ENCODE measurements around the gene SPATA6L.
"Not testable (repeated sequence)": the region's sequence is repeated elsewhere in the genome, so short reads cannot be mapped to it uniquely, and the experiment has no call there.

Gene SPATA6L

DNA sequence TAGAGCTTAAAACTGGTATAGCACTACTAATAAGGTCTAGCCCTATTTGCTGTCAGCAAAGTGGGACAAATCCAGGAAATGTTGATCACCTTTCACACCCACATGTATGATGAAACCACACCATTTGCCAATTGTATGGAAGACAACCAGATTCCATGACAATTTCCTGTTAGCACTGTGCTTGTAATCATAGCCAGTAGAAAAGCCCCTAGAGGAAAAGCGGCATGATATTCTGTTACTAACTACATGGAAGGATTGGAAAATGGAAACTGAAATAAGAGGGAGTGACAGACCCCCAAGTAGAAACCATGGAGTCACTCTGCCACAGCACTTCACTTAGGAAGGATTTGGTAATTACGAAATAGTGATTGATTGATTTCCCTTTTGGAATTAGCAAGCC, 923 bp downstream of the SPATA6L start:
- H3K4me1 ChIP-seq (ENCODE audit: insufficient read depth, low read length): peaks cover 7% of the 10 kb centered on the region; the same call in 1 of the 2 replicates
- no peaks in the 10 kb centered on the region for H3K9me3 ChIP-seq (ENCODE audit: control insufficient read depth, insufficient read depth, low read length)
- no peaks in the 10 kb centered on the region for H3K36me3 ChIP-seq (ENCODE audit: insufficient read depth, low read length)
- H3K9ac ChIP-seq (ENCODE audit: low read depth, low read length): no peak overlapping the region

- H3K9ac ChIP-seq (ENCODE audit: low read depth, low read length): no peak overlapping the region
- H3K4me1 ChIP-seq (ENCODE audit: insufficient read depth, low read length): peaks cover 6% of the 10 kb centered on the region; the same call in 1 of the 2 replicates
- H3K9me3 ChIP-seq (ENCODE audit: control insufficient read depth, insufficient read depth, low read length): no peaks in the 10 kb centered on the region
- H3K36me3 ChIP-seq (ENCODE audit: insufficient read depth, low read length): no peaks in the 10 kb centered on the region
Measured at GRCh38 chr9:4663956-4664355, 2.3 kb downstream of the SPATA6L start.

GRCh38 chr9:4662989-4663792, 3.1 kb downstream of the SPATA6L start:
- Histone ChIP-seq H3K9me3 (ENCODE audit: control insufficient read depth, insufficient read depth, low read length) (no peaks in the 10 kb centered on the region), H3K4me1 (ENCODE audit: insufficient read depth, low read length) (peaks cover 6% of the 10 kb centered on the region; the same call in 1 of the 2 replicates), H3K9ac (ENCODE audit: low read depth, low read length) (peak overlapping the region; percentile 77)

GRCh38 chr9:4662108-4662988, 3.9 kb downstream of the SPATA6L start, which contains the start of gene PLPP6:
PLPP6 (plus strand) TSS chr9:4662294; CDS start chr9:4662376, 82 bp downstream.
- Histone ChIP-seq H3K9ac (ENCODE audit: low read depth, low read length) (peak within 1 kb of the TSS; percentile 77), H3K9me3 (ENCODE audit: control insufficient read depth, insufficient read depth, low read length) (no peaks in the 10 kb centered on the region), H3K36me3 (ENCODE audit: insufficient read depth, low read length) (no peaks in the 10 kb centered on the region), H3K4me1 (ENCODE audit: insufficient read depth, low read length) (peaks cover 6% of the 10 kb centered on the region; the same call in 1 of the 2 replicates)

More at GRCh38 chr9:4662989-4663792, 3.1 kb downstream of the SPATA6L start:
- no peaks in the 10 kb centered on the region for H3K36me3 ChIP-seq (ENCODE audit: insufficient read depth, low read length)

DNA sequence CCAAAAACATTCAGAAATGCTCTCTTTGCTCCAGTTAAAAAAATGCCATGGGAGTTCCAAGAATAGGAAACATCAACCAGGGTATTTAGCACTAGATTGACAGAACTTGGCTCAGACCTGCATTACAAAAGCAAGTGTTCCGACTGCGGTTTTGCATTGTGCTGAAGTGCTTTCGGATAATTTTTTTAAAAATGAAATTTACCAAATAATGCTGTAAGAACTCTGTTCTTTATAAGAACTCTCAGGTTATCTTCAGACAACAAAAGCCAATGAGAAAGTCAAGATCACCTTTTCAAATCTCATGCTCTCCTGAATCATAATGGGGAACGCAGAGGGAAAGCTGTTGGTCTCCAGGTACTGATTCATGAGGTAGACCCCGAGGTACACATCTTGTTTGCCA, 4.7 kb downstream of the SPATA6L start:
- H3K9ac ChIP-seq (ENCODE audit: low read depth, low read length): peak overlapping the region; percentile 77
- H3K4me1 ChIP-seq (ENCODE audit: insufficient read depth, low read length): peaks cover 9% of the 10 kb centered on the region; the same call in 1 of the 2 replicates

GRCh38 chr9:4661165-4661564, 5.1 kb downstream of the SPATA6L start:
- H3K36me3 ChIP-seq (ENCODE audit: insufficient read depth, low read length): no peaks in the 10 kb centered on the region
- peaks cover 14% of the 10 kb centered on the region; the same call in 1 of the 2 replicates for H3K4me1 ChIP-seq (ENCODE audit: insufficient read depth, low read length)
- no peak overlapping the region for H3K9ac ChIP-seq (ENCODE audit: low read depth, low read length)
- no peaks in the 10 kb centered on the region for H3K9me3 ChIP-seq (ENCODE audit: control insufficient read depth, insufficient read depth, low read length)

More for the DNA sequence above, 4.7 kb downstream of the SPATA6L start:
- Histone ChIP-seq H3K36me3 (ENCODE audit: insufficient read depth, low read length) (no peaks in the 10 kb centered on the region), H3K9me3 (ENCODE audit: control insufficient read depth, insufficient read depth, low read length) (no peaks in the 10 kb centered on the region)

- H3K9me3 ChIP-seq (ENCODE audit: control insufficient read depth, insufficient read depth, low read length); H3K9ac ChIP-seq (ENCODE audit: low read depth, low read length); H3K36me3 ChIP-seq (ENCODE audit: insufficient read depth, low read length): not testable (repeated sequence)
- peaks cover 16% of the 10 kb centered on the region; the same call in 1 of the 2 replicates for H3K4me1 ChIP-seq (ENCODE audit: insufficient read depth, low read length)
Measured at GRCh38 chr9:4660665-4661064, 5.6 kb downstream of the SPATA6L start.

DNA sequence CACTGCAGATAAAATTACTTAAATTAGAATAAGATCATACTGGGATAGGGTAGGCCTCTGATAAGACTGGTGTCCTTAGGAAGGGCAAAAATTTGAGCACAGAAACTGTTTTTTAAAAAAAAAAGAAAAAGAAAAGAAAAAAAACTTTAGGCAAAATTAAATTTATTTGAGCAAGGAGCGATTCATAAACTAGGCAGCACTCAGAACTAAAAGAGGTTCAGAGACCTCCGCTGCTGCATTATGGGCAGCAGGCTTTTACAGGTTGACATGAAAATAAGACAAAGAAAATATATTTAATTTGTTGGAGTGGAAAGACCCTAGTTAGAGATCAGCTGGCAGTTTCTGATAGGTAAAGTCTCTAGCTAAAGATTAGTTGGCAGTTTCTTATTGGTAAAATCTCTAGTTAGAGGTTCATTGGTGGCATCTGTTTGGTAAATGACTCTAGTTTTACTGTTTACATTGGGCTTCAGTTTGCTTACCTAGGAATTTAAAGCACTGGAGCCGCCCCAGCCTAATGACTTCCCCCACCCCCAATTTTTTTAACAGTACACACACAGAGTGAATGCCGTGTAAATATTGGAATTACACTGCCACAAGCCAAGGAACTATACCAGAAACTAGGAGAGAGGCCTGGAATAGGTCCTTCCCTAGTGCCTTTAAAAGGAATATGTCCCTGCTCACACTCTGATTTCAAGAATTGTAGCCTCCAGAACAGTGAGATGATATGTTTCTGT, 8.7 kb downstream of the SPATA6L start:
- no peaks in the 10 kb centered on the region for H3K36me3 ChIP-seq (ENCODE audit: insufficient read depth, low read length)
- peaks cover 10% of the 10 kb centered on the region; the same call in 1 of the 2 replicates for H3K4me1 ChIP-seq (ENCODE audit: insufficient read depth, low read length)
- H3K9me3 ChIP-seq (ENCODE audit: control insufficient read depth, insufficient read depth, low read length): no peaks in the 10 kb centered on the region
- H3K9ac ChIP-seq (ENCODE audit: low read depth, low read length): no peak overlapping the region

- Histone ChIP-seq H3K36me3 (ENCODE audit: insufficient read depth, low read length) (no peaks in the 10 kb centered on the region), H3K9ac (ENCODE audit: low read depth, low read length) (no peak overlapping the region), H3K4me1 (ENCODE audit: insufficient read depth, low read length) (peaks cover 10% of the 10 kb centered on the region; the same call in 1 of the 2 replicates), H3K9me3 (ENCODE audit: control insufficient read depth, insufficient read depth, low read length) (no peaks in the 10 kb centered on the region)
Measured at GRCh38 chr9:4656621-4657020, 9.7 kb downstream of the SPATA6L start.

DNA sequence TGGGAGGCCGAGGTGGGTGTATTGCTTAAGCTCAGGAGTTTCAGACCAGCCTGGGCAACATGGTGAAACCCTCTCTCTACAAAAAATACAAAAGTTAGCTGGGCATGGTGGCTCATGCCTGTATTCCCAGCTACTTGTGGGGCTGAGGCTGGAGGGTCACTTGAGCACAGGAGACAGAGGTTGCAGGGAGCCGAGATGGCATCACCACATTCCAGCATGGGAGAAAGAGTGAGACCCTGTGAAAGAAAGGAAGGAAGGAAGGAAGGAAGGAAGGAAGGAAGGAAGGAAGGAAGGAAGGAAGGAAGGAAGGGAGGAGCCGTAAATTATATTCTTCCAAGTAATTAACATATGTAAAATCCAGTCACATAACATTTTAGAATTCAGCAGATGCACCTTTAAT, 10.1 kb downstream of the SPATA6L start:
- not testable (repeated sequence) for H3K36me3 ChIP-seq (ENCODE audit: insufficient read depth, low read length); H3K9ac ChIP-seq (ENCODE audit: low read depth, low read length); H3K9me3 ChIP-seq (ENCODE audit: control insufficient read depth, insufficient read depth, low read length)

GRCh38 chr9:4654538-4654937, 11.7 kb downstream of the SPATA6L start:
- H3K9me3 ChIP-seq (ENCODE audit: control insufficient read depth, insufficient read depth, low read length): no peaks in the 10 kb centered on the region
- H3K36me3 ChIP-seq (ENCODE audit: insufficient read depth, low read length): no peaks in the 10 kb centered on the region
- H3K4me1 ChIP-seq (ENCODE audit: insufficient read depth, low read length): peaks cover 10% of the 10 kb centered on the region; the same call in 1 of the 2 replicates
- no peak overlapping the region for H3K9ac ChIP-seq (ENCODE audit: low read depth, low read length)

More for the DNA sequence above, 10.1 kb downstream of the SPATA6L start:
- peaks cover 10% of the 10 kb centered on the region; the same call in 1 of the 2 replicates for H3K4me1 ChIP-seq (ENCODE audit: insufficient read depth, low read length)

GRCh38 chr9:4654084-4654483, 12.2 kb downstream of the SPATA6L start:
- Histone ChIP-seq H3K9me3 (ENCODE audit: control insufficient read depth, insufficient read depth, low read length) (no peaks in the 10 kb centered on the region), H3K4me1 (ENCODE audit: insufficient read depth, low read length) (peaks cover 10% of the 10 kb centered on the region; the same call in 1 of the 2 replicates), H3K9ac (ENCODE audit: low read depth, low read length) (no peak overlapping the region), H3K36me3 (ENCODE audit: insufficient read depth, low read length) (no peaks in the 10 kb centered on the region)

- Histone ChIP-seq H3K9ac (ENCODE audit: low read depth, low read length) (no peak overlapping the region), H3K9me3 (ENCODE audit: control insufficient read depth, insufficient read depth, low read length) (no peaks in the 10 kb centered on the region), H3K4me1 (ENCODE audit: insufficient read depth, low read length) (no peaks in the 10 kb centered on the region; the same call in 1 of the 2 replicates), H3K36me3 (ENCODE audit: insufficient read depth, low read length) (no peaks in the 10 kb centered on the region)
Measured at GRCh38 chr9:4642351-4642750, 23.9 kb downstream of the SPATA6L start.

- Histone ChIP-seq H3K4me1 (ENCODE audit: insufficient read depth, low read length) (no peaks in the 10 kb centered on the region; the same call in 1 of the 2 replicates), H3K9ac (ENCODE audit: low read depth, low read length) (no peak overlapping the region), H3K36me3 (ENCODE audit: insufficient read depth, low read length) (no peaks in the 10 kb centered on the region), H3K9me3 (ENCODE audit: control insufficient read depth, insufficient read depth, low read length) (no peaks in the 10 kb centered on the region)
Measured at GRCh38 chr9:4640027-4640426, 26.3 kb downstream of the SPATA6L start.
